ENCODE results near the gene RFC5.
A peak's percentile ranks its signal among the peaks of the same experiment; 100 is the strongest.
"Not testable (repeated sequence)": the region's sequence is repeated elsewhere in the genome, so short reads cannot be mapped to it uniquely, and the experiment has no call there.

Gene RFC5

DNA sequence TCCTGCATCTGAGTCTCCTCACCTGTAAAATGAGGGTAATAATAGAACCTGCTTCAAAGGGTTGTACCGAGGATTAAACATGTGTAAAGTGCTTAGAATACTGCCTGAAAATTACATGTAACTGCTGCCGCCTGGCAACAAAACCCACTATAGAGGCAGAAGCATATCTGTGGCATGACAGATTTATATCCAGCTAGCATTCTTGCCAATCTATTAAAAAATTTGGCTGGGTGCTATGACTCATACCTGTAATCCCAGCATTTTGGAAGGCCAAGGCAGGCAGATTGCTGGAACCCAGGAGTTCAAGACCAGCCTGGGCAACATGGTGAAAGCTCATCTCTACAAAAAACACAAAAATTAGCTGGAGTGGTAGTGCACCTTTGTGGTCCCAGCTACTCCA lies 31.3 kb upstream of the RFC5 start:
- Histone ChIP-seq H3K4me1 (ENCODE audit: control insufficient read depth in 1 of 2, insufficient read depth in 2 of 2, low read length in 2 of 2) (no peaks in the 10 kb centered on the region), H3K27ac (ENCODE audit: low read length) (no peak overlapping the region), H3K36me3 (ENCODE audit: control insufficient read depth in 1 of 2, insufficient read depth in 2 of 2, low read length in 2 of 2) (no peaks in the 10 kb centered on the region), H3K27me3 (ENCODE audit: low read depth, low read length) (no peaks in the 10 kb centered on the region), H3K9me3 (ENCODE audit: control insufficient read depth in 1 of 2, low read length in 2 of 2) (no peaks in the 10 kb centered on the region), H3K4me3 (ENCODE audit: low read depth in 1 of 2, low read length in 2 of 2) (no peak overlapping the region)

DNA sequence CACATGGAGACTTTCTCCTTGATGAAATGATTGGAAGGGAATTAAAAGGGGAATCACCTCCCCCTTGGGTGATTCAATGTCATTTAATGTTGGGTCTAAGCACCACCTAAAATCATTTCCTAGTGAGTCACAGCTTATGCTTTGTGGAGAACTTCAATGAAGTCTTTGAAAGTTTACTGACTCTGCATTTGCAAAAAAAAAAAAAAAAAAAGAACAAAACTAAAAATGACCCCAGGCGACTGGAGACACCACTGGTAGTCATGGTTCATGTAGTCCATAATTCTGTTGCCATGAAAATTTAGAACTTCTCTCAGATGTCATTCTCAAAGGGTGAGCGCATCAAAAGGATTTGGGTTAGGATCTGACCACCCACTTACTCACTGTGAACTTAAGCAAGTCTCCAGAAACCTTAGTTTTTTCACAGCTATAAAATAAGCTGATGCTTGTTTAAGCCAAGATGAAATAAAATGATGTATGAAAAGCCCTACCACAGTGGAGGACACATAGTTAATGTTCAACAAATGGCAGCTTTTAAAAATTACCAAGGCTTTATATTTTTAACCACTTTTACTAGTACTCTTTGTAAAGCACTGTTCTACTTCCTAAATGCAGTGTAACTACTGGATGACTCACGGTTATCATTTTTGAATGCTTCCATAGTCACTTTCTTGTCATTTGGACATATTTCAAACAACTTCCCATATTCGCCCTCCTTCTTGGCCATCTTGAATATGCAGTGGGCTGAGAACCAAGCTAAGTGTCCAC lies 29.6 kb upstream of the RFC5 start:
- Histone ChIP-seq H3K27me3 (ENCODE audit: low read depth, low read length) (no peaks in the 10 kb centered on the region), H3K27ac (ENCODE audit: low read length) (no peak overlapping the region), H3K36me3 (ENCODE audit: control insufficient read depth in 1 of 2, insufficient read depth in 2 of 2, low read length in 2 of 2) (no peaks in the 10 kb centered on the region), H3K4me3 (ENCODE audit: low read depth in 1 of 2, low read length in 2 of 2) (no peak overlapping the region), H3K9me3 (ENCODE audit: control insufficient read depth in 1 of 2, low read length in 2 of 2) (no peaks in the 10 kb centered on the region), H3K4me1 (ENCODE audit: control insufficient read depth in 1 of 2, insufficient read depth in 2 of 2, low read length in 2 of 2) (no peaks in the 10 kb centered on the region)

DNA sequence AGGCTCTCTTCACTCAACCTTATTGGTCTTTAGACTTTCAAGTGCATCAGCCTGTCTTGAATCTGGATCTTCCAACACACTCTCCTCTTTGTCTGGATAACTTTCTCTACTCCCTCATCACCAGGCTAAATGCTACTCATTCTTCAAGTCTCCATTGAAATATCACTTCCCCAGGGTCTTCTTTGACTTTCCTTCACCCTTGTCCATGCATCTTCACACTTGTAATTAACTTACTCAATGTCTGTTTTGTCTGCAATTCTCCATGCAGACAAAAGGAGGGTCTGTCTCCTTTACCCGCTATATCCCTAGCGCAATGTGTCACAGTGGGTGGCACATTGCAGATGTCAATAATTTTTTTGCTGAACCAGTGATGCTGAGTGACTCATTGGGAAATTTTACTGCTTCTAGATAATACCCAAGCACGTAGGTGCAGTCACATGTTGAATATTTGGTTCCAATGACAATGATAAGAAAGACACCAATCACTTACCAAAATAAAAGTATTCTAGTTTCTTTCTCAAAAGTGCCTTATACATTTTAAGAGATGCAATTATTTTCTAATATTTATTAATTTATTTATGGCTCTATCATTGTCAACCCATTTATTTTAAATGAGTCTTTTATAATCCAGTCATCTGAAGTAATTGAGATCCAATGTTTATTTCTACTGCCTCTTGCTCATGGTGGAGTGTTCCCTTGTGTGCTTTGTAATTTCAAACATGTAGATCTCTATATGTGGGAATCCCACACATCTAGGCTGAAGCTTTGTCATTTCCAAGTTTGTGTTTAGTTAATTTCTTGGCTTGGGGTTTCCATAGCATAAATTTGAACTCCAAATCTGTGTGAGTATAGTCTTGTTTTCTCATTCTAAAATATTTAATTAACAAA lies 21.7 kb upstream of the RFC5 start:
- no peaks in the 10 kb centered on the region for H3K27me3 ChIP-seq (ENCODE audit: low read depth, low read length)
- no peaks in the 10 kb centered on the region for H3K4me1 ChIP-seq (ENCODE audit: control insufficient read depth in 1 of 2, insufficient read depth in 2 of 2, low read length in 2 of 2)
- no peaks in the 10 kb centered on the region for H3K36me3 ChIP-seq (ENCODE audit: control insufficient read depth in 1 of 2, insufficient read depth in 2 of 2, low read length in 2 of 2)
- H3K27ac ChIP-seq (ENCODE audit: low read length): no peak overlapping the region
- no peaks in the 10 kb centered on the region for H3K9me3 ChIP-seq (ENCODE audit: control insufficient read depth in 1 of 2, low read length in 2 of 2)
- no peak overlapping the region for H3K4me3 ChIP-seq (ENCODE audit: low read depth in 1 of 2, low read length in 2 of 2)

DNA sequence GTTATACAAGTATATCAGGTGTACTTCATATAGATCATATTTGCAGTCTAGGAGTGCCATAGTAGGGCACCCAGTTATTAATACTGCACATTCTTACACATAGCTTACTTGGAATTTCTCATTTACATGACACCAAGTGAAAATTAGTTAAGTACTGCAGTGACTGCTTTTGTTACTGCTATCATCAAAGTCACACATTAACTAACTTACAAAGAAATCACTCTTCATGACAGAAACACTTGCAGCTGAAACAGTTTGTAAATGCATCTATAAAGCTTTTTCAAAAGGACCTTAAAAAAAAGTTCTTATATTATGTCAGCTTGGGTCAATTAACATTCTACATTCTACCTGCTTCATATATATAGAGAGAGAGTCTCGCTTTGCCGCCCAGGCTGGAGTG lies 17.8 kb upstream of the RFC5 start:
- Histone ChIP-seq H3K36me3 (ENCODE audit: control insufficient read depth in 1 of 2, insufficient read depth in 2 of 2, low read length in 2 of 2) (no peaks in the 10 kb centered on the region), H3K4me3 (ENCODE audit: low read depth in 1 of 2, low read length in 2 of 2) (no peak overlapping the region), H3K27me3 (ENCODE audit: low read depth, low read length) (no peaks in the 10 kb centered on the region), H3K27ac (ENCODE audit: low read length) (no peak overlapping the region), H3K4me1 (ENCODE audit: control insufficient read depth in 1 of 2, insufficient read depth in 2 of 2, low read length in 2 of 2) (no peaks in the 10 kb centered on the region), H3K9me3 (ENCODE audit: control insufficient read depth in 1 of 2, low read length in 2 of 2) (no peaks in the 10 kb centered on the region)

DNA sequence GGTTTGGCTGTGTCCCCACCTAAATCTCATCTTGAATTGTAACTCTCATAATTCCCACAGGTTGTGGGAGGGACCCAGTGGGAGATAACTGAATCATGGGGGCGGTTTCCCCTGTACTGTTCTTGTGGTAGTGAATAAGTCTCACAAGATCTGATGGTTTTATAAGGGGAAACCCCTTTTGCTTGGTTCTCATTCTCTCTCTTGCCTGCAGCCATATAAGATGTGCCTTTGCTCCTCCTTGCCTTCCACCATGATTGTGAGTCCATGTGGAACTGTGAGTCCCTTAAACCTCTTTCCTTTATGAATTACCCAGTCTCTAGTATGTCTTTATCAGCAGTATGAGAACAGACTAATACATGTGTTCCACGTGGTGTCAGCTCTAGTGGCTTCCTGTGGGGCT lies 16.7 kb upstream of the RFC5 start:
- H3K27me3 ChIP-seq (ENCODE audit: low read depth, low read length); H3K4me1 ChIP-seq (ENCODE audit: control insufficient read depth in 1 of 2, insufficient read depth in 2 of 2, low read length in 2 of 2); H3K4me3 ChIP-seq (ENCODE audit: low read depth in 1 of 2, low read length in 2 of 2); H3K27ac ChIP-seq (ENCODE audit: low read length); H3K36me3 ChIP-seq (ENCODE audit: control insufficient read depth in 1 of 2, insufficient read depth in 2 of 2, low read length in 2 of 2); H3K9me3 ChIP-seq (ENCODE audit: control insufficient read depth in 1 of 2, low read length in 2 of 2): not testable (repeated sequence)

DNA sequence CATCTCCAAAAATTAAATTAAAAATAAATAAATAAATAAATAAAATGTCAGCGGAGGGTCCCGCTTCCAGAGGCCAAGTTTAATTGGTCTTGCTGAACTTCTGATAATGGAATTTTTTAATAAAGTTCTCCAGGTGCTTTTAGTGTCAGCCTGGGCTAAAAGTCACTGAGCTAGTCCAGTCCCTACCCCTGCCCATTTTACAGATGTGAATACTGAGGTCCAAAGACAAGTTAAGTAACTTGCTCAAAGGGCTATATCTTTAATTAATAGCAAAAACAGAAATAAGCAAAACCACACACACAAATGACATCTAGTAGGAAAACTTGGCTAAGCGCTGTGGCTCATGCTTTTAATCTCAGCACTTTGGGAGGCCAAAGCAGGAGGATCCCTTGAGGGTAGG lies 5.6 kb upstream of the RFC5 start:
- no peak overlapping the region for H3K27ac ChIP-seq (ENCODE audit: low read length)
- H3K4me3 ChIP-seq (ENCODE audit: low read depth in 1 of 2, low read length in 2 of 2): no peak overlapping the region
- H3K36me3 ChIP-seq (ENCODE audit: control insufficient read depth in 1 of 2, insufficient read depth in 2 of 2, low read length in 2 of 2): no peaks in the 10 kb centered on the region
- no peaks in the 10 kb centered on the region for H3K4me1 ChIP-seq (ENCODE audit: control insufficient read depth in 1 of 2, insufficient read depth in 2 of 2, low read length in 2 of 2)
- H3K27me3 ChIP-seq (ENCODE audit: low read depth, low read length): no peaks in the 10 kb centered on the region
- no peaks in the 10 kb centered on the region for H3K9me3 ChIP-seq (ENCODE audit: control insufficient read depth in 1 of 2, low read length in 2 of 2)

DNA sequence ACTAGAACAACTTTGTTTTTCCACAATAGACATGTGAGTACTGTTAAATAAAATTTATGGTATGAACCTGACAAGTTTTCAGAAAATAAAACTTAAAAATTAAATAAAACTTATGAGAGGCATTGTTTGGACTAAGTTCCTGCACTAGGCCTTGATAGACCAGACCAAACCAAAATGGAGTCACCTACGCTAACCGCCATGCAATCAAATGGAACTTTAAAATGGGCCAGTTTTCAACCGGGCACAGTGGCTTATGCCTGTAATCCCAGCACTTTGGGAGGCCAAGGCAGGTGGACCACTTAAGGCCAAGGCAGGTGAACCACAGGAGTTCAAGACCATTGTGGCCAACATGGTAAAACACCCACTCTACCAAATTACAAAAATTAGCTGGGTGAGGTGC lies 5.1 kb upstream of the RFC5 start:
- H3K4me3 ChIP-seq (ENCODE audit: low read depth in 1 of 2, low read length in 2 of 2): no peak overlapping the region
- no peaks in the 10 kb centered on the region for H3K4me1 ChIP-seq (ENCODE audit: control insufficient read depth in 1 of 2, insufficient read depth in 2 of 2, low read length in 2 of 2)
- H3K27me3 ChIP-seq (ENCODE audit: low read depth, low read length): no peaks in the 10 kb centered on the region
- no peaks in the 10 kb centered on the region for H3K9me3 ChIP-seq (ENCODE audit: control insufficient read depth in 1 of 2, low read length in 2 of 2)
- no peaks in the 10 kb centered on the region for H3K36me3 ChIP-seq (ENCODE audit: control insufficient read depth in 1 of 2, insufficient read depth in 2 of 2, low read length in 2 of 2)
- H3K27ac ChIP-seq (ENCODE audit: low read length): no peak overlapping the region

GRCh38 chr12:118011961-118012360 lies 4.5 kb upstream of the RFC5 start:
- H3K9me3 ChIP-seq (ENCODE audit: control insufficient read depth in 1 of 2, low read length in 2 of 2): no peaks in the 10 kb centered on the region
- H3K27me3 ChIP-seq (ENCODE audit: low read depth, low read length): no peaks in the 10 kb centered on the region
- H3K4me1 ChIP-seq (ENCODE audit: control insufficient read depth in 1 of 2, insufficient read depth in 2 of 2, low read length in 2 of 2): peaks cover 0 to 2% of the 10 kb centered on the region in 2 donors
- no peaks in the 10 kb centered on the region for H3K36me3 ChIP-seq (ENCODE audit: control insufficient read depth in 1 of 2, insufficient read depth in 2 of 2, low read length in 2 of 2)
- H3K27ac ChIP-seq (ENCODE audit: low read length): no peak overlapping the region
- no peak overlapping the region for H3K4me3 ChIP-seq (ENCODE audit: low read depth in 1 of 2, low read length in 2 of 2)

GRCh38 chr12:118013283-118013682 lies 3.2 kb upstream of the RFC5 start:
- Histone ChIP-seq H3K9me3 (ENCODE audit: control insufficient read depth in 1 of 2, low read length in 2 of 2) (no peaks in the 10 kb centered on the region), H3K27ac (ENCODE audit: low read length) (no peak overlapping the region), H3K4me3 (ENCODE audit: low read depth in 1 of 2, low read length in 2 of 2) (no peak overlapping the region), H3K36me3 (ENCODE audit: control insufficient read depth in 1 of 2, insufficient read depth in 2 of 2, low read length in 2 of 2) (no peaks in the 10 kb centered on the region), H3K27me3 (ENCODE audit: low read depth, low read length) (no peaks in the 10 kb centered on the region), H3K4me1 (ENCODE audit: control insufficient read depth in 1 of 2, insufficient read depth in 2 of 2, low read length in 2 of 2) (peaks cover 0 to 15% of the 10 kb centered on the region in 2 donors)

DNA sequence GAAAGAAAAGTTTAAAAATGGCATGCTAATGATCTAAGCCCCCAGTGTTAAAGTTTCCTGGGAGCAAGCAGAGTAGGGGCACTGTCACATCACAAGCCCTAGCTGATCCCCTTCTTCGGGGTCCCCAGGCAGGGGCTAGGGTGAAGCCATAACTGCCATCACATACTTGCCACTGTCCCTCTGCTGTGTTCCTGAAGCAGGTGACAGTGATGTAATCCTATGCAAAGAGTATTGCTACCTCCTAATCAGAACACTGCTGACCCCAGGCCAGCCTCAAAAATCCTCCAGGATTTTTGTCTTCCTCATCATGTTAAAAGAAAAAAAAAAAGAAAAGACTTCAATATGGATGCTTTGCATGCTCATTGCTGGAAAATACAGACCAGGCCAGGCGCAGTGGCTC lies 1.2 kb upstream of the RFC5 start:
- Histone ChIP-seq H3K4me1 (ENCODE audit: control insufficient read depth in 1 of 2, insufficient read depth in 2 of 2, low read length in 2 of 2) (peaks cover 0 to 16% of the 10 kb centered on the region in 2 donors), H3K4me3 (ENCODE audit: low read depth in 1 of 2, low read length in 2 of 2) (no peak overlapping the region), H3K9me3 (ENCODE audit: control insufficient read depth in 1 of 2, low read length in 2 of 2) (no peaks in the 10 kb centered on the region), H3K27me3 (ENCODE audit: low read depth, low read length) (no peaks in the 10 kb centered on the region), H3K27ac (ENCODE audit: low read length) (no peak overlapping the region), H3K36me3 (ENCODE audit: control insufficient read depth in 1 of 2, insufficient read depth in 2 of 2, low read length in 2 of 2) (peaks cover 13% of the 10 kb centered on the region in 2 donors)

DNA sequence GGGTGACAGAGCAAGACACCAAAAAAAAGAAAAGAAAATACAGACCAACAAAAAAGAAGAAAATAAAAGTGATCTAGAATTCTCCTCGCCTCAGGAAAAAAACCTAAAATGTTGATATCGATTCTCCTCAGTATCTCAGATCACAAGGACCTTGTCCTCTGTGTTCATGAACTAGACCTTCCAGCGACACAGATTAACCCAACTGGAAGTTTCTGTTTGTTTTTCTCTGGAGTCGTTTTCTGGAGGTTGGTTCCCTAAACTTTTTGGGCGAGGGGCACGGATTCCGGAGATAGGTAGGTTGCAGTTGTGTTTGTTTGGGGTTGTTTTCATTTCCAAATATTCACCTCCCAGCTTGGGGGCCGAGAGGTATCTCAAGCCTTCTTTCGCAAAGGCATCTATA lies 559 bp upstream of the RFC5 start:
- no peaks in the 10 kb centered on the region for H3K9me3 ChIP-seq (ENCODE audit: control insufficient read depth in 1 of 2, low read length in 2 of 2)
- H3K4me1 ChIP-seq (ENCODE audit: control insufficient read depth in 1 of 2, insufficient read depth in 2 of 2, low read length in 2 of 2): peaks cover 0 to 16% of the 10 kb centered on the region in 2 donors
- peaks cover 16 to 19% of the 10 kb centered on the region in 2 donors for H3K36me3 ChIP-seq (ENCODE audit: control insufficient read depth in 1 of 2, insufficient read depth in 2 of 2, low read length in 2 of 2)
- H3K4me3 ChIP-seq (ENCODE audit: low read depth in 1 of 2, low read length in 2 of 2): peak overlapping the region; percentile 82 to 98
- H3K27me3 ChIP-seq (ENCODE audit: low read depth, low read length): no peaks in the 10 kb centered on the region
- H3K27ac ChIP-seq (ENCODE audit: low read length): no peak overlapping the region
